Measurements from ENCODE around the gene TSTD2. TPM values are rescaled to one million over a fixed set of nuclear protein-coding genes. Genes with fewer than 3 reads are reported as not detected.

The TSTD2 gene
- total RNA-seq, 1 donor from 2014 or later = 18.6 TPM

DNA sequence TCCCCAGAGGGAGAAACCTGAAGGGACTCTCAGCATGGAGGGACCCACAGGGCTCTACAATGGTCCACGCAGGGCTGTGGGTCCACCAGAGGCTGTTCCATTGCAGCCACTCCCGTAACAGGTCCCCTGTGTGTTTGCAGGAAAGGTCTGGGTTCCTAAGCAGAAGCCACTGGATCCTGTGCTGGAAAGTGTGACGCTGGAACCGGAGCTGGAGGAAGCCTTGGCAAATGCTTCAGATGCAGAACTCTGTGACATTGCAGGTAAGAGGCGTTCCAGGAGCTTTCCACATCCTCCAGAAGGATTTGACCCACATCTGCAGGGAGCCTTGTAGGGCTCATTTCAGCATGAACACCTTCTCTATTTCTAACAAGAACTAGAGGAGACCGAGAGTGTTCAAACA lies 80.0 kb downstream of the TSTD2 start:
- Histone ChIP-seq H3K9me3 (no peaks in the 10 kb centered on the region), H3K4me1 (peaks cover 17% of the 10 kb centered on the region), H3K27ac (no peak overlapping the region), H3K27me3 (ENCODE audit: low read depth) (no peaks in the 10 kb centered on the region), H3K4me3 (no peak overlapping the region), H3K36me3 (peaks cover 6% of the 10 kb centered on the region)
- ATAC-seq (no peak), DNase-seq (no peak)
- intact Hi-C loops (cut with DNase I) = no loop called here
- TF ChIP-seq, protein P1, sequence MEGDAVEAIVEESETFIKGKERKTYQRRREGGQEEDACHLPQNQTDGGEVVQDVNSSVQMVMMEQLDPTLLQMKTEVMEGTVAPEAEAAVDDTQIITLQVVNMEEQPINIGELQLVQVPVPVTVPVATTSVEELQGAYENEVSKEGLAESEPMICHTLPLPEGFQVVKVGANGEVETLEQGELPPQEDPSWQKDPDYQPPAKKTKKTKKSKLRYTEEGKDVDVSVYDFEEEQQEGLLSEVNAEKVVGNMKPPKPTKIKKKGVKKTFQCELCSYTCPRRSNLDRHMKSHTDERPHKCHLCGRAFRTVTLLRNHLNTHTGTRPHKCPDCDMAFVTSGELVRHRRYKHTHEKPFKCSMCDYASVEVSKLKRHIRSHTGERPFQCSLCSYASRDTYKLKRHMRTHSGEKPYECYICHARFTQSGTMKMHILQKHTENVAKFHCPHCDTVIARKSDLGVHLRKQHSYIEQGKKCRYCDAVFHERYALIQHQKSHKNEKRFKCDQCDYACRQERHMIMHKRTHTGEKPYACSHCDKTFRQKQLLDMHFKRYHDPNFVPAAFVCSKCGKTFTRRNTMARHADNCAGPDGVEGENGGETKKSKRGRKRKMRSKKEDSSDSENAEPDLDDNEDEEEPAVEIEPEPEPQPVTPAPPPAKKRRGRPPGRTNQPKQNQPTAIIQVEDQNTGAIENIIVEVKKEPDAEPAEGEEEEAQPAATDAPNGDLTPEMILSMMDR (IDR thresholded peaks at IDR 0.05) = no peak

DNA sequence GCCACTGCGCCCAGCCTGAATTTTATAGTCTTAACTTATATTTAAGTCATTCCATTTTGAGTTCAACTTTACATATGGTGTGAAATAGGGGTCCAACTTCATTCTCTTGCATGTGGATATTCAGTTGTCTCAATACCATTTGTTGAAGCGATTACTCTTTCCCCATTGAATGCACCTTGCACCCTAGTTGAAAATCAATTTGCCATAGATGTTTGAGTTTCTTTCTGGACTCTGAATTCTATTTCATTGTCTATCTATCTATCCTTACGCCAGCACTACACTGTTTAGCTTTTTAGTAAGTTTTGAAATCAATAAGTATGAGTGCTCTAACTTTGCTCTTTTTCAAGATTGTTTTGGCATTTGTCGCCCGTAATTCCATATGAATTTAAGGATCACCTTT lies 81.9 kb downstream of the TSTD2 start:
- Histone ChIP-seq H3K4me1 (no peaks in the 10 kb centered on the region), H3K27ac (no peak overlapping the region), H3K27me3 (ENCODE audit: low read depth) (no peaks in the 10 kb centered on the region), H3K36me3 (peaks cover 6% of the 10 kb centered on the region), H3K9me3 (no peaks in the 10 kb centered on the region), H3K4me3 (no peak overlapping the region)
- DNase-seq (no peak), ATAC-seq (no peak)
- intact Hi-C loops (cut with DNase I) = no loop called here
- TF ChIP-seq, protein P1 (IDR thresholded peaks at IDR 0.05) = no peak

DNA sequence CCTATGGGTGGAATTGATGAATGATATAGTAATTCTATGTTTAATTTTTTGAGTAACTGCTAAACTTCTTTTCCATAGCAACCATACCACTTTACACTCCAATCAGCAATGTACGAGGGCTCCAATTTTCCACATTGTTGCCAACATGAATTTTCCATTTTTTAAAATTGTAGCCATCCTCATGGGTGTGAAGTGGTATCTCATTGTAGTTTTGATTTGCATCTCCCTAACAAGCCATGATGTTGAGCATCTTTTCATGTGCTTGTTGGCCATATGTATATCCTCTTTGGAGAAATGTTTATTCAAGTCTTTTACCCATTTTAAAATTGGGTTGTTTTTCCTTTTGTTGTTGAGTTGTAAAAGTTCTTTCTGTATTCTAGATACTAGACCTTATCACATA lies 82.8 kb downstream of the TSTD2 start:
- H3K36me3 ChIP-seq = peaks cover 6% of the 10 kb centered on the region
- ATAC-seq (no peak), DNase-seq (no peak)
- no peaks in the 10 kb centered on the region for H3K4me1 ChIP-seq
- intact Hi-C loops (cut with DNase I) = no loop called here
- TF ChIP-seq, protein P1 (IDR thresholded peaks at IDR 0.05) = no peak
- no peak overlapping the region for H3K4me3 ChIP-seq
- no peaks in the 10 kb centered on the region for H3K27me3 ChIP-seq (ENCODE audit: low read depth)
- no peak overlapping the region for H3K27ac ChIP-seq
- no peaks in the 10 kb centered on the region for H3K9me3 ChIP-seq

Other genes starting within 250 kb of the TSTD2 start
- gene TDRD7, start 221.3 kb downstream of the TSTD2 start, total RNA-seq = 22.2 TPM
- gene TMOD1, start 131.7 kb downstream of the TSTD2 start, total RNA-seq = 7.9 TPM
- gene NCBP1, start 453 bp upstream of the TSTD2 start, total RNA-seq = 22.8 TPM
- gene XPA, start 64.0 kb upstream of the TSTD2 start, total RNA-seq = 11.3 TPM
- not detected for gene FOXE1, start 219.9 kb upstream of the TSTD2 start, total RNA-seq